GM23248 (cell line): ENCODE measurements around the gene SCMH1.

Source experiments
- EZH2 ChIP-seq: fragments of 200-600 bp; sonication (generic); IDR thresholded peaks from 2 replicates; pipeline ENCODE4 v1.6.1; 2018; ENCODE audit warnings: antibody characterized with exemption, mild to moderate bottlenecking; ENCODE audit not compliant: insufficient read depth, poor library complexity, severe bottlenecking
- EZH2phosphoT487 ChIP-seq: fragments of 200-600 bp; sonication (generic); IDR thresholded peaks from 2 replicates; pipeline ENCODE4 v1.6.1; 2018; ENCODE audit warnings: antibody characterized with exemption, moderate library complexity, mild to moderate bottlenecking, low read depth; ENCODE audit not compliant: insufficient read depth

- no peak for TF ChIP-seq EZH2phosphoT487
- no peak for TF ChIP-seq EZH2
Measured at GRCh38 chr1:41285818-41286217, 43.7 kb upstream of the SCMH1 start.
